HG02938 (cell line): ENCODE measurements around the gene IL7R.

Source experiments
- ATAC-seq: cut with Tn5 transposase; IDR thresholded peaks from one replicate; pipeline ENCODE4 v1.9.1; 2021; ENCODE audit warnings: mild to moderate bottlenecking, moderate library complexity; ENCODE audit not compliant: unreplicated experiment

IL7R gene, protein sequence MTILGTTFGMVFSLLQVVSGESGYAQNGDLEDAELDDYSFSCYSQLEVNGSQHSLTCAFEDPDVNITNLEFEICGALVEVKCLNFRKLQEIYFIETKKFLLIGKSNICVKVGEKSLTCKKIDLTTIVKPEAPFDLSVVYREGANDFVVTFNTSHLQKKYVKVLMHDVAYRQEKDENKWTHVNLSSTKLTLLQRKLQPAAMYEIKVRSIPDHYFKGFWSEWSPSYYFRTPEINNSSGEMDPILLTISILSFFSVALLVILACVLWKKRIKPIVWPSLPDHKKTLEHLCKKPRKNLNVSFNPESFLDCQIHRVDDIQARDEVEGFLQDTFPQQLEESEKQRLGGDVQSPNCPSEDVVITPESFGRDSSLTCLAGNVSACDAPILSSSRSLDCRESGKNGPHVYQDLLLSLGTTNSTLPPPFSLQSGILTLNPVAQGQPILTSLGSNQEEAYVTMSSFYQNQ

DNA sequence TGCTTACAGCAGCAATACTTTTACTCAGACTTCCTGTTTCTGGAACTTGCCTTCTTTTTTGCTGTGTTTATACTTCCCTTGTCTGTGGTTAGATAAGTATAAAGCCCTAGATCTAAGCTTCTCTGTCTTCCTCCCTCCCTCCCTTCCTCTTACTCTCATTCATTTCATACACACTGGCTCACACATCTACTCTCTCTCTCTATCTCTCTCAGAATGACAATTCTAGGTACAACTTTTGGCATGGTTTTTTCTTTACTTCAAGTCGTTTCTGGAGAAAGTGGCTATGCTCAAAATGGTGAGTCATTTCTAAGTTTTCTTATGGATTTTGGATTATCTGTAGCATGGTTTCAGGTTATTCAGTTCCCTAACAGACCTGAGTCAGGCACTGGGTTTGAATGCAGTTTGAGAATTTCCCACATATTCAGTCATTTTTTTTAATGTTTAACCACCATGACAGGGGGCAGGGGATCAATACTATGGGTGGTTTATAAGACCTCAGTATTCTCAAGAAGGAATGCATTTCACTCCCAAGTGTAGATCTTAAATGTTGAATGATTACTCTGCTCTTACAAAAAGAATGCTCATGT is at the start of gene IL7R:
Gene IL7R, plus strand, starts transcription at position 127 of the 587 bp plus-strand sequence. Its CDS starts 87 bp downstream, at position 214.
- ATAC-seq: no peak

DNA sequence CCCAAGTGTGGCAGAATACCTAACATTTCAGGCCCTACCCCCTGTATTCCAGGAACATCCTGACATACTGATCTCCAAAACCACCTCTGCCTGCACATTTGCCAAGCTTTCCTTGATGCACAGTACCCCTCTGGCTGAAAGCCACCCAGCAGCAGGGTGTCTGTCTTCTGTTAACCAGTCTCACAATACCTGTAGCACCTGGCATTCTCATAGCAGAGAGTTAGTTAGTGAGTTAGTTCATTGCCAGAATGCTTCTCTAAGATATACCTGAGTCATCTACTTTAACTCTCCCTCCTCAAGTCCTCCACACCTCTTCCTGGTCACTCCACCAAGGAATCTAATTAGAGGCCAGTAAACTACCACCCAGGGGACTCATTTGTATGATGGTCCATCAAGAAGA is 46.1 kb upstream of the IL7R start:
- no peak for ATAC-seq

DNA sequence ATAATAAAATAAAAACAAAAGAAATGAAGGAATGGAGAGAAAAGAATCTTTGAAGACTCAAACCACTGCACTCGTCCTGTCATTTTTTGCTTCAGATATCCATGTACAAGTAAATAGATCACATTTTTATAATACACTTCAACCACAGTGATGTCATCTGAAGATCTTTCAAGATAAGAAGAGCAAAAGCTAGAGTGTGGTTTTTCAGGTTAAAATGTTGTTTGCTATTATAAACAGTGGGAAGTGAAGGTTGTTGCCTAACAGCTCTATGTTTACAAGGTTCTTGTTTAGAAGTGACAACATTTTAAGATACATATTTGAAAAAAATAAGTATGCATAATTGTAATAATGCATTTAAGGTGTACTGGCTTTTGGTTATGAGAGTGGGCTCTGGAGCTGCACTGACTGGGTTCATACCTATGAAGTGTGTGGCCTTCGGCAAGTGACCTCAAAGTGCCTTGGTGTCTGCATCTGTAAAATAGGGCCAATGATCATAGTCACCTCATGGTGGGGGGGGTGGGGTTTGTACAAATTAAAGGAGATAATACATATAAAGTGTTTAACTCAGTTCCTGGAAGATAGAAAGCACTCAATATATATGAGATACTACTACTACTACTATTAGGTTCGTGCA is 45.5 kb upstream of the IL7R start:
- no peak for ATAC-seq

DNA sequence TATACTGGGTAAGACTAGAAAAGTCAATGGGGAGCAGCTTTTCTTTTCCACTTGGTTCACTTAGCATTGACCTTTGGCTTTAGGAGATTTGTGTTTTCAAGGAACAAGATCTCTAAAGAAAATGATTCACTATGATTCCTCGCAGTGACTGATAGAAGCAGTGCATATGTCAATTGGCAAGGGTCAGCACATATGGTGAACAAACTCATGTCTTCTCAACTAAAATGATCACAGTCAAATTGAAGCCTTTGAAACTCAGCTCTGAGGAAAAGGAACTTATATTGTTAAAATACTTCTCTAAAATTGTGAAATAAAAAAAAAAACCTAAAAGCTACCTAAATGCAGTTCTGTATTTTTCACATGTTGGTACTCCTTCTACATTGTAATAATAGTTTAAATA is 43.2 kb upstream of the IL7R start:
- ATAC-seq: no peak

DNA sequence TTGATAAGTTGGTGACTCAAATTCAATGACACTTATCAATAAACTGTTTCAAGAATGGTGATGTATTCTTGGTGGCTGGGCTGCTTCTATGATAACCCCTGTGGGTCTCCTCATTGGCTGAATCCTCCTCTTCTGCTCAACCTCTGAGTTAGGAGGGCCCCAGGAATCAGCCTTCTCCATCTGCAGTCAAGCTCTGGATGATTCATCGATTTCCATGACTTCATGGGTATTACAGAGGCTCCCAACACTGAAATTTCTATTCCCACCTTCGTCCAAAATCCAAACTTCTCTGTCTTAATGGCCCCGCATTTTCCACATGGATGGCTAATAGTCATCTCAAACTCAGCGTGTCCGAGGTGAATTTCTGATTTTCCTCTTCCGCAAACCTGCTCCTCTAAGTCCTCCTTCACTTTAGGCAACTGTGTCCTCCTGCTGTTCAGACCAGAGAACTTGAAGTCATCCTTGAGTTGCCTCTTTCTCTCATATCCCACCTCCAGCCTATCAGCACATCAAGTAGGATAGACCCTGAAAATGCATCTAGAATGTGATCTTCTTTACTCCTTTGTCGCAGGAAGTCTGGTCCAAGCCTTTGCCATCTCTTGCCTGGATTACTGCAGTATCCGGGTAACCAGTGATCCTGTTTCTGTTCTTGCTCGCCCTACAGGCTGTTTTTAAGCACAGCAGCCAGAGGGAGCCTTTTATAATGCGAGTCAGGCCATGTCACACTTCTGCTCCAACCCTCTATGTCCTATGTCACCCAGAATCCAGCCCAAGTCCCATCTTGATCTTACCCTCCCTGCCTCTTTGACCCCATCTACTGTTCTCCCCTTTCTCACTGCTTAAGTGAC is 41.4 kb upstream of the IL7R start:
- peak; percentile 74 for ATAC-seq

DNA sequence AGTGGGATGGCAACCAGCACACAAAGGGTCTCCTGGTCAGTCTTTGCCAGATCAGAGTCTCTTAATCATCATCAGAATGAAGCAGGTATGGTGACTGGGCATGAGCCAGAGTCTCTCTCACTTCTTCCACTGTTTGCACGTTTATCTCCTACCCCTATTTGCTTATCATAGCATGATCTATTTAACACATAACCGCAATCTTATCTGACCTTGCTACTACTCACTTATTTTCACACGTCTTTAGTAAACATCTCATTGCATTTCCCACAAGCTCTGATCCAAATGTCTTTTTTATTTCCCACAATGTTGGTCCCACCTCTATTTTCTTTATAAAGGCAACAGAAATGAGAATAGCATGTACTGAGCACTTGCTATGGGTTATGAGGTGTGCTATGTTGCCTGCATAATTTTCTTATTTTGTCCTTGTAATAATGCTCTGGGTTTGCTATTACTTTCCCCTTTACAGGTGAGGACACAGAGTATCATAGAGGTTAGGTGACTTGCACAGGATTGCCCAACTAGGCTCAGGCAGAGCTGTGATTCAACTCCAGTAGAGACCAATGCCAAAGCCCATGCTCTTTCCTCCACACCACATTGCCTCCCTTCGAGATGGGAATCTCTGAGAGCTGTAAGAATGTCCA is 39.7 kb upstream of the IL7R start:
- no peak for ATAC-seq

DNA sequence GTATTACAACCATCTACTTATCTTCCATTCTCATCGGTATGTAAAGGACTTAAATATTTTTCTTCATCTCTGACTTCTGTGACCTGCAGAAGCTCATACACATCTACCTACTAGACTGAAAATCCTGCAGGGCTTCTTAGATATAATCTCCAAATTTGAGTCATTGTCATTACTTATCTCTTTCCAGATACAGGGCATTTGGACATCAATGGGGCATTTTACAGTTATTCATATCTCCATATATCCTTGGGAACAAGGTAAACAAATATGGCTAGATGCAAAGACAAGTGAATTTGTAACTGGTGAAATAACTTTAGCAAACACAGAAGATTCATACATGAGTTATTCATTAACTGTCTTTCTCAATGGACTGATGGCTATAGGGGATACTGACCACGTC is 37.7 kb upstream of the IL7R start:
- ATAC-seq: no peak

DNA sequence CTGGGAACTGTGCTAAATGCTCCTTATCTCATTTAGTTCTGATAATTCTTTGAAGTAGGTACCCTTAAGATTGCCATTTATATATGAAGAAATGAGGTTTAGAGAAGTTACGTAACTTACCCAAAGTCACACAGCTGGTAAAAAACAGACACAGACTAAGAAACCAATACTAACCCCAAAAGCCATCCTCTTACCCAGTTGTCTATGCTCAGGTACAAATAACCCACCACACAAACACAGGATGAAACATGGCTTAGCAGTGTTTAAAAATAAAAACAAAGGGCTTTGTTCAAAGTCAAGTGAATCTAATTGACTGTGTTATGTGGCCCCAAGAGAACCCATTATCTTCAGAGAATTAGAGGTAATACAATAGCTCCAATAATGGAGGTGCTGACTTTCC is 37.0 kb upstream of the IL7R start:
- ATAC-seq: no peak

DNA sequence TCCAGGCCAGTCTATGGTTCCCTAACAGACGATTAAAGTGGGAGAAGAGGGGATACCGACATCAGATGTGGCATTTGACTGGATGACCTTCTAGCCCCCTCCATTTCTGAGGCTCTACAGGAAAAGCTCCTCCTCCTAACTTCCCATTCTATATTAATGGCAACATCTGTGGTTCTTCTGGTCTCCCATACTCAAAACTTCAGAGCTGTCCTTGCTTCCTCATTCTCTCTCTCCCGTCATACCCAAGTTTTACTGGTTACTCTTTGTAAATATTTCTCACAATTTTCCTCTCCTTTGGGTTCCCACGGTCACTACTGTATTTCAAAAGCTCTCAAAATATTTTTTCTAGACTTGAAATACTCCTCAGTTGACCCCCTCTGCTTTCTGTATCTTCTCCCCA is 36.0 kb upstream of the IL7R start:
- ATAC-seq: no peak

DNA sequence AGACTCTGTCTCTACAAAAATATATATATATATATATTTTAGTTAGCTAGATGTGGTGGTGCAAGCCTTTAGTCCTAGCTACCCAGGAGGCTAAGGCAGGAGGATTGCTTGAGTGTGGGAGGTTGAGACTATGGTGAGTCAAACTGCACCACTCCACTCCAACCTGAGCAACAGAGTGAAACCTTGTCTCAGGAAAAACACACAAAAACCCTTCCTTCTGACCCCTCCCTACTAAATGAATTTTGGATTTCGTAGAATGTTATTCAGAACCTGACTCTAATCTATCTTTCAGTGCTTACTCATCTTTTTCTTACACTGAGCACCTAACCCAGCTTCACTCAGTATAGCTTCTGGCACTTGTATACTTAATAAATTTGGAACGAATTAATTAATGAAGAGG is 35.2 kb upstream of the IL7R start:
- ATAC-seq: no peak

DNA sequence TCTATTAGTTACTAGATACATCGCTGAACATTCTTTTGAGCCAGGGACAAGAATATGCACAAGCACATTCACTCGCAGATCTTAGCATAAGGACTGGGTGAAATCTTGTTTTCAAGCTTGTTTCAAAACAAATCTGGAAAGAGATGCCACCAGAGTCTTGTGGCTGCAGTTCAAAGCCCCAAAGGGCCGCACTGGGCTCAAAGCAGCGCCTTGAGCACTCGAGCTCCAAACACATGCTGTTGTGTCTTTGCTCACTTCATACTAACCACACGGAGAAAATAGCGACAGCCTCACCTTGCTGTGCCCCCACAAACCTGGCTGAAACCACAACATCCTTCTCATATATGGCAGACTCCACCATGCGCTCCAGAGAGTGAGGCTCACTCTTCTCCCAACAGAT is 34.2 kb upstream of the IL7R start:
- ATAC-seq: no peak

DNA sequence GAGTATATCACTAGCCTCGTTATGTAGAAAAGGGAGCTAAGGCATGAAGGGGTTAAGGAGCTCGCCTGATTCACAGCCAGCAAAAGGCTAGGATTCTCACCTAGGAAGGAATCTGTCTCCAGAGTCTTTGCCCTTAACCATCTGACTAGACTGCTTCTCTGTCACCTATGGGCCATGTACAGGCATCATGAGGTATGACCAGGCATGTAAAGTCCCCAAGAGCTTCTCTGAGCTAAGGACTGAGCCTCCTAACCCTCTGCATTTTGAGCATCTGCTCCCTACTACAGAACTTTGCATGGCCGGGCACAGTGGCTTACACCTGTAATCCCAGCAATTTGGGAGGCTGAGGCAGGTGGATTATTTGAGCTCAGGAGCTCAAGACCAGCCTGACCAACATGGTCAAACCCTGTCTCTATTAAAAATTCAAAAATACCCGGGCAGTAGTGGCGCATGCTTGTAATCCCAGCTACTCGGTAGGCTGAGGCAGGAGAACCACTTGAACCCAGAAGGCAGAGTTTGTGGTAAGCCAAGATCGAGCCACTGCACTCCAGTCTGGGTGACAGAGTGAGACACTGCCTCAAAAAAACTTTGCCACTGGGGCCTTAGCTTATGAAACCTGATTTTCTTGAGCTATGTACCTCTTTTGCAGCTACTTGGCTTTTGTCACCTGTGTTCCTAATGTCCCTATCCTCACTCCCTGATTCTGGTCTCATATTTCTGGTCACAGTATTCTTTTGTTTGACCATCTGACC is 33.2 kb upstream of the IL7R start:
- no peak for ATAC-seq

DNA sequence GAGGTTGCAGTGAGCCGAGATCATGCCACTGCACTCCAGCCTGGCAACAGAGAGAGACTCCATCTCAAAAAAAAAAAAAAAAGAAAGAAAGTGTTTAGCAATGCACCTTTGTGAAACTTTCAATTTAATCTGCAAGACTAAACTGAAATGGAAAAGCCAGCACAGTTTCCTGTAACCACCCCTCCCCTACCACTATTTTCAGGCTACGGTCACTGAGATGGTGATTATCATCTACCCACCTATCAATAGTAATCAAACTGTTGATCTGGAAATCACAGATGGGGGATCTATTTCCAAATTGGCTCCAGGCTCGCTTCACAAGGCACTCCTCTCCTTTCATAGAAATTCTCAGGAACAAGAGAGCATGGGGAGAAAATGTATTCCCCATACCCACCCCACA is 30.6 kb upstream of the IL7R start:
- no peak for ATAC-seq

DNA sequence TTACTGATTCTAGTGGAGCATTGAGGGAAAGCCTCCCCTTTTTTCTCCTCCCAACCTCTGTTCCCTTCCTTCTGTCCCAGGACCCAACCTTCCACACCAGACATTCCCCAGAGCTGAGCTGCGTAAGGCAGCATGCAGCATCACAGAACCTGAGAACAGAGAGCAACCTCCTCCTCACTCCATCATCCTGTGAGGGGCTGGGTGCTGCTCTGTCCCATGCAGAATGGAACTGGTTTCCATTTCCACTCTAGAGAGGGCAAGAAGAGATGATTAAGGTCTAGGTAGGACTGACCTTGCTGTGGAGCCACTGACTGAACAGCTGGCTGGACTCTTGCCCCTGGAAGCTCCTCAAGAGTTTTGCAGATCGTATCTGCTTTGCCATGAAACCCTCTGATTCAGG is 30.1 kb upstream of the IL7R start:
- ATAC-seq: no peak

DNA sequence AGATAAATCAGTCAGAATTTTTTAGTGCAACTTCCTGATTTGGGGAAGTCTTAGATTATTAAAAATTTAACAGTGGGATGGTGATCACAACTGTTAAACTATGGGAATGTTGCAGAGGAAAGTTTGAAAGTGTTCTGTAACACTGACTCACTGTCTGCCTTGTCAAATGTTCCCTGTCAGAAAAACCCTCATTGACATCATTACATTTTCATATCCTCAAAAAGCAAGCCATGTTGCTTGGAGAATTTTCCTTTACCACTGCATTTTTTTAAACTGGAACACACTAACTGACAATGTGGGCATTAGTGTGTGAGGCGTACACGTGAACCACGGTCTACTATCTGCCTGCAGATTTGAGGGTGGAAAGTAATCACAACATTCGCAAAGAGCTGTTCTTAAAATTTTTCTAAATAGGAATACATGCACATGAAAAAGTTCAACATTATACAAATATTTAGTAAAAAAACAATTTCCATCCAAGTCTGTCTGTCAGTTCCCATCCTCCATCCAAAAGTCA is 28.6 kb upstream of the IL7R start:
- ATAC-seq: no peak

DNA sequence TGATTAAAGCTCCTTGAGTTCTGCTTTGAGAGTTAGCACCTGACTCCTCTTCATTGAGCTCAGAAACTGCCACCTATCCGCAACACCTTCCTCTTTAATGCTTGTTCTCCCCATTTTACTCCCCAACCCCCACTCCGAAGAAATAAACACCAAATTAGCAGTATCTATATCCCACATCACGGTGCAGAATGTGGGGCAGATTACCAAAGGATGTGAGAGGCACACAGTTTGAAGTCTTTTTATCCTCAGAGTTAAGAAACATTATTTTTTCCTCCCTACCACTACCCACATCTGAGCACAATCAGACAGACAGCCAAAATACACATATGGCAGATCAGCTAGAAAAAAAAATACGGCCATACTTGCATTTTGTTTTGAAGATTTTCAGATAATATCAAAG is 26.1 kb upstream of the IL7R start:
- ATAC-seq: no peak

DNA sequence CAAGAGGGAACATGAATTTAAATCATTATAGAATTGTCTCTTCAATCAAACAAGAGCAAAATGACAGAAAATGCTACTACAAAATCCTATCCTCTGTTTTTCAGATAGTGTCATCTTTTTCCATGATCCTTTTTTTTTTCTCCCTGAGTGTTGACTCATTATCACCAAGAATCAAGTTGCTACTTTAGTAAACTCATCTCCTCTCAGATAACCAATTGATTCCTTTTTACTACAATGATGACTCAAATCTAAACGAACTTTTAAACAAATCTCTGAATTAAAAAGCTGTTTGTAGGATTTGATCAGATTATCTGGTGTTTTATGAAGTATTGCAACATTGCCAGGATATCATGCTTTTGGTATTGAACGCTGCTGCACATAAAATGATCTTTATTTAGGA is 23.9 kb upstream of the IL7R start:
- no peak for ATAC-seq

DNA sequence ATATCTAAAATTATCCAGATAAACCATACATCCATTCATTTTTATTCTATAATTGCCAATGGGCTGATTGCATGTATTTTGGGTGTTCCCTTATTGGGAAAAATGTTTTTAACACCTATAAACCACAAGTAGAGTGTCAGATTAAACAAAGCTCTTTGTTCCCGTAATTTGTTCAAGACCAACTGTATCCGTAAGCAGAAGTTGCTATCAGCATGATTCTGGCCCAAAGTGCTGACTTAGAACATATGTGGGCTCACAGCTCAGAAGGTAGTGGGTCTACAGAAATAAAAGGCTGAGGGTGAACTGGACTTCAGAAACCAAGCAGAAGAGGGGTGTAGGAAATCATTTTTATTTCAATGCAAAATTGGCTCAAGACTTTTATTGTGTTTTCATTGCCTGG is 23.5 kb upstream of the IL7R start:
- no peak for ATAC-seq

DNA sequence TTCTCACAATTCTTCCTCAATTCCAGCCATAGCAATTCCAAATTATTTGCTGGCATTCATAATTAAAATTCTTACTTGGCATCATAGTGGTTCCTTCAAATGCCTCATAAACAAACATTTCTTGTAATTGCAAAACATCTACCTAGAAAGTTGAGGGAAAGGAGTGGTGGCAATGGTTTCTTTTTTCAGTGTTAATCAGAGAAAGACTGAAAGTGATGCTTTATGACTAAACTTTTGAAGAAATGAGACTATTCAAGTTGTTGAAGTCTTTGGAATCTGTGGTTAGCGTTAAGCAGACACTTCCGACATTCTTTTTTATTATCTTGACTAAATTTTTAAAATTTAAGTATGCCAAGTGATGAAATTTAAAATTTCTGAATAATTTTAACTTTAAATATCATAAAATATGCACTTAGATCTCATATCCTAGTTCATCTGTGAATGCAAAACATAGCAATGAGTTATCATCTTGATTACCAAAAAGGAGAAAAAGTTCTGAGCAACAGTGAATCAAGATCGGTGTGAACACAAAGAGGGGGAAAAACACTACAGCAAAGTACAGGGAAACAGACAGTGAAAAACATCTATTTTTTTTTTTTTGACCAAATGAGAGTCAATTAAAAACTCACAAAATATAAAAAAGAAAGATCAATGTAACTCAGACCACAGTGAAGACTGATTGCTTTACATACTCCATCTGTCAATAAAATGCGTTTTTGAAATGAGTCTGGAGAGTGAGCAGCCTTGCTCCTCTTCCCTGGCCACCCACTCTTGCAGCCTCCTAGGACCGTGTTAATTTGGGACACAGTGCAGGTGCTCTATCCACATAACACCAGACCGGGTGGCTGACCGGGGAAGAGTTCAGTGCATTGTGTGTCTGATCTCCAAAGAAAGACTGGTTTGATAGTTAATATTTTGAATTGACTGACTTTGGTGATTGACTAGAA is 20.6 kb upstream of the IL7R start:
- no peak for ATAC-seq
